Immature natural killer cell (primary cell): ENCODE data around the gene B4GALT6. TPM values are rescaled to one million over a fixed set of nuclear protein-coding genes. Genes with fewer than 3 reads are reported as not detected.
"Not testable (repeated sequence)": the region's sequence is repeated elsewhere in the genome, so short reads cannot be mapped to it uniquely, and the experiment has no call there.

Experiments used
- DNase-seq, 3 donors: peaks; one replicate each; pipeline ENCODE4 v3.0.0; 2022; ENCODE audit warnings: mixed read lengths in 1 of 3
- H3K27ac Mint-ChIP-seq, 6 donors: one replicate each; pipeline ENCODE4 v1.8.0; 2020; ENCODE audit warnings: mixed read lengths in 6 of 6, mild to moderate bottlenecking in 5 of 6, inconsistent platforms in 4 of 6, moderate library complexity in 3 of 6
- H3K27me3 Mint-ChIP-seq, 3 donors: one replicate each; pipeline ENCODE4 v1.8.0; 2020 to 2021; ENCODE audit warnings: low read depth in 3 of 3, mild to moderate bottlenecking in 3 of 3, mixed read lengths in 3 of 3, moderate library complexity in 3 of 3, inconsistent platforms in 1 of 3
- H3K36me3 Mint-ChIP-seq, 3 donors: one replicate each; pipeline ENCODE4 v1.8.0; 2020; ENCODE audit warnings: mixed read lengths in 3 of 3, inconsistent platforms in 2 of 3, mild to moderate bottlenecking in 2 of 3
- H3K4me1 Mint-ChIP-seq, 2 donors: one replicate each; pipeline ENCODE4 v1.8.0; 2020; ENCODE audit warnings: inconsistent platforms in 2 of 2, mild to moderate bottlenecking in 2 of 2, mixed read lengths in 2 of 2, moderate library complexity in 1 of 2
- H3K4me3 Mint-ChIP-seq, 5 donors: one replicate each; pipeline ENCODE4 v1.8.0; 2020; ENCODE audit warnings: mild to moderate bottlenecking in 5 of 5, mixed read lengths in 5 of 5, inconsistent platforms in 3 of 5, moderate library complexity in 3 of 5
- H3K9me3 Mint-ChIP-seq, 6 donors: one replicate each; pipeline ENCODE4 v1.8.0; 2020; ENCODE audit warnings: mild to moderate bottlenecking in 6 of 6, mixed read lengths in 6 of 6, inconsistent platforms in 4 of 6, moderate library complexity in 3 of 6
- polyA plus RNA-seq, 3 donors: library from polyadenylated mRNA; unstranded; fragments of 300-500 nt; fragmentation: Illumina TruSeq; gene quantifications; one replicate each; pipeline ENCODE4 v1.2.3, GENCODE V29; 2021

Gene B4GALT6
- polyA plus RNA-seq, result 1 to 10 TPM in 2 of 3 donors, under 1 TPM in 1; 0.83 to 3.2 (median 1.5) TPM

GRCh38 chr18:31684279-31685096 lies at the start of gene B4GALT6:
TSS of gene B4GALT6 (minus strand) at chr18:31684581. CDS start at chr18:31684426, 155 bp downstream.
- peak within 1 kb of the TSS; percentile 91 to 98 (median 93) for H3K27ac Mint-ChIP-seq
- H3K27me3 Mint-ChIP-seq, result peaks cover 6 to 14% (median 10%) of the 10 kb centered on the region in 3 donors
- no peaks in the 10 kb centered on the region for H3K9me3 Mint-ChIP-seq
- H3K4me1 Mint-ChIP-seq, result peaks cover 46 to 69% of the 10 kb centered on the region in 2 donors
- no peaks in the 10 kb centered on the region for H3K36me3 Mint-ChIP-seq
- DNase-seq, result peak; percentile 25 to 56 (median 44)
- H3K4me3 Mint-ChIP-seq, result peak within 1 kb of the TSS; percentile 93 to 99 (median 96)

GRCh38 chr18:31731628-31732027 lies 47.2 kb upstream of the B4GALT6 start:
- DNase-seq, result no peak
- H3K9me3 Mint-ChIP-seq, result peaks cover 0 to 1% (median 0%) of the 10 kb centered on the region in 6 donors
- H3K27ac Mint-ChIP-seq, result no peak overlapping the region
- H3K4me1 Mint-ChIP-seq, result no peaks in the 10 kb centered on the region
- H3K4me3 Mint-ChIP-seq, result no peak overlapping the region
- H3K36me3 Mint-ChIP-seq, result no peaks in the 10 kb centered on the region
- peaks cover 2 to 19% (median 2%) of the 10 kb centered on the region in 3 donors for H3K27me3 Mint-ChIP-seq

GRCh38 chr18:31729196-31729595 lies 44.8 kb upstream of the B4GALT6 start:
- not testable (repeated sequence) for H3K4me3 Mint-ChIP-seq, H3K4me1 Mint-ChIP-seq, H3K9me3 Mint-ChIP-seq, H3K27ac Mint-ChIP-seq, H3K36me3 Mint-ChIP-seq, DNase-seq
- H3K27me3 Mint-ChIP-seq, result peaks cover 2 to 22% (median 7%) of the 10 kb centered on the region in 3 donors

GRCh38 chr18:31723990-31724711 lies 39.8 kb upstream of the B4GALT6 start:
- peaks cover 0 to 5% (median 2%) of the 10 kb centered on the region in 6 donors for H3K9me3 Mint-ChIP-seq
- H3K36me3 Mint-ChIP-seq, result peaks cover 0 to 4% (median 0%) of the 10 kb centered on the region in 3 donors
- H3K4me1 Mint-ChIP-seq, result peaks cover 5 to 6% of the 10 kb centered on the region in 2 donors
- H3K27ac Mint-ChIP-seq, result no peak overlapping the region
- H3K4me3 Mint-ChIP-seq, result peak overlapping the region; percentile 41 to 73 (median 61)
- DNase-seq, result no peak
- H3K27me3 Mint-ChIP-seq, result peaks cover 6 to 12% (median 9%) of the 10 kb centered on the region in 3 donors

- no peak overlapping the region for H3K27ac Mint-ChIP-seq
- H3K27me3 Mint-ChIP-seq, result peaks cover 6 to 12% (median 9%) of the 10 kb centered on the region in 3 donors
- peaks cover 5 to 6% of the 10 kb centered on the region in 2 donors for H3K4me1 Mint-ChIP-seq
- peaks cover 0 to 6% (median 4%) of the 10 kb centered on the region in 6 donors for H3K9me3 Mint-ChIP-seq
- no peak for DNase-seq
- H3K4me3 Mint-ChIP-seq, result no peak overlapping the region
- peaks cover 0 to 4% (median 0%) of the 10 kb centered on the region in 3 donors for H3K36me3 Mint-ChIP-seq
These were observed 39.2 kb upstream of the B4GALT6 start for GRCh38 chr18:31723639-31723989.

GRCh38 chr18:31722369-31722957 lies 38.1 kb upstream of the B4GALT6 start:
- peaks cover 0 to 4% (median 0%) of the 10 kb centered on the region in 3 donors for H3K36me3 Mint-ChIP-seq
- H3K4me1 Mint-ChIP-seq, result peaks cover 5 to 6% of the 10 kb centered on the region in 2 donors
- H3K4me3 Mint-ChIP-seq, result no peak overlapping the region

GRCh38 chr18:31721601-31722000 lies 37.2 kb upstream of the B4GALT6 start:
- Mint-ChIP-seq H3K27me3 (peaks cover 9 to 12% (median 10%) of the 10 kb centered on the region in 3 donors), H3K9me3 (peaks cover 0 to 7% (median 4%) of the 10 kb centered on the region in 6 donors), H3K36me3 (peaks cover 0 to 4% (median 0%) of the 10 kb centered on the region in 3 donors), H3K27ac (no peak overlapping the region), H3K4me1 (peaks cover 5 to 6% of the 10 kb centered on the region in 2 donors), H3K4me3 (no peak overlapping the region)
- DNase-seq, result no peak

More at GRCh38 chr18:31722369-31722957, 38.1 kb upstream of the B4GALT6 start:
- H3K9me3 Mint-ChIP-seq, result peaks cover 0 to 7% (median 4%) of the 10 kb centered on the region in 6 donors
- peaks cover 8 to 12% (median 10%) of the 10 kb centered on the region in 3 donors for H3K27me3 Mint-ChIP-seq
- no peak overlapping the region for H3K27ac Mint-ChIP-seq
- peak; percentile 69 to 76 (median 69) for DNase-seq

GRCh38 chr18:31720867-31721266 lies 36.5 kb upstream of the B4GALT6 start:
- Mint-ChIP-seq H3K27ac (no peak overlapping the region), H3K9me3 (peaks cover 0 to 7% (median 4%) of the 10 kb centered on the region in 6 donors), H3K4me3 (no peak overlapping the region), H3K36me3 (peaks cover 0 to 4% (median 0%) of the 10 kb centered on the region in 3 donors), H3K4me1 (peaks cover 5 to 6% of the 10 kb centered on the region in 2 donors), H3K27me3 (peaks cover 9 to 10% (median 9%) of the 10 kb centered on the region in 3 donors)
- no peak for DNase-seq

GRCh38 chr18:31719363-31720006 lies 35.1 kb upstream of the B4GALT6 start:
- Mint-ChIP-seq H3K4me1 (peaks cover 4% of the 10 kb centered on the region in 2 donors), H3K27ac (no peak overlapping the region), H3K9me3 (peaks cover 0 to 7% (median 4%) of the 10 kb centered on the region in 6 donors), H3K4me3 (no peak overlapping the region), H3K27me3 (peaks cover 4 to 9% (median 8%) of the 10 kb centered on the region in 3 donors), H3K36me3 (peaks cover 0 to 4% (median 0%) of the 10 kb centered on the region in 3 donors)
- DNase-seq, result no peak

- no peaks in the 10 kb centered on the region for H3K4me1 Mint-ChIP-seq
- H3K27ac Mint-ChIP-seq, result no peak overlapping the region
- H3K36me3 Mint-ChIP-seq, result peaks cover 0 to 4% (median 0%) of the 10 kb centered on the region in 3 donors
- peaks cover 0 to 7% (median 4%) of the 10 kb centered on the region in 6 donors for H3K9me3 Mint-ChIP-seq
- H3K4me3 Mint-ChIP-seq, result no peak overlapping the region
- H3K27me3 Mint-ChIP-seq, result peaks cover 4 to 6% (median 4%) of the 10 kb centered on the region in 3 donors
- DNase-seq, result no peak
These were observed 34.0 kb upstream of the B4GALT6 start for GRCh38 chr18:31718386-31718785.

GRCh38 chr18:31716362-31716761 lies 32.0 kb upstream of the B4GALT6 start:
- Mint-ChIP-seq H3K9me3 (peaks cover 0 to 7% (median 4%) of the 10 kb centered on the region in 6 donors), H3K36me3 (peaks cover 0 to 4% (median 0%) of the 10 kb centered on the region in 3 donors), H3K4me1 (no peaks in the 10 kb centered on the region), H3K27ac (no peak overlapping the region), H3K4me3 (no peak overlapping the region), H3K27me3 (peaks cover 0 to 2% (median 1%) of the 10 kb centered on the region in 3 donors)
- no peak for DNase-seq

GRCh38 chr18:31711365-31712172 lies 27.2 kb upstream of the B4GALT6 start:
- Mint-ChIP-seq H3K27me3 (peaks cover 0 to 2% (median 2%) of the 10 kb centered on the region in 3 donors), H3K9me3 (no peaks in the 10 kb centered on the region), H3K4me1 (no peaks in the 10 kb centered on the region), H3K4me3 (no peak overlapping the region), H3K27ac (no peak overlapping the region), H3K36me3 (no peaks in the 10 kb centered on the region)
- no peak for DNase-seq
